ENCODE data around the gene MCCD1.

DNA sequence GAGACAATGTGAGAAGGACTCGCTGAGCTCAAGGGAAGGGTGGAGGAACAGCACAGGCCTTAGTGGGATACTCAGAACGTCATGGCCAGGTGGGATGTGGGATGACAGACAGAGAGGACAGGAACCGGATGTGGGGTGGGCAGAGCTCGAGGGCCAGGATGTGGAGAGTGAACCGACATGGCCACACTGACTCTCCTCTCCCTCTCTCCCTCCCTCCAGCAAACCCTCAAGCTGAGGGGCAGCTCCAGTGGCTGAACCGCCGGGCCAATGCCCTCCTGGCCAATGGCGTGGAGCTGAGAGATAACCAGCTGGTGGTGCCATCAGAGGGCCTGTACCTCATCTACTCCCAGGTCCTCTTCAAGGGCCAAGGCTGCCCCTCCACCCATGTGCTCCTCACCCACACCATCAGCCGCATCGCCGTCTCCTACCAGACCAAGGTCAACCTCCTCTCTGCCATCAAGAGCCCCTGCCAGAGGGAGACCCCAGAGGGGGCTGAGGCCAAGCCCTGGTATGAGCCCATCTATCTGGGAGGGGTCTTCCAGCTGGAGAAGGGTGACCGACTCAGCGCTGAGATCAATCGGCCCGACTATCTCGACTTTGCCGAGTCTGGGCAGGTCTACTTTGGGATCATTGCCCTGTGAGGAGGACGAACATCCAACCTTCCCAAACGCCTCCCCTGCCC lies 48.3 kb downstream of the MCCD1 start:
- TF ChIP-seq SIN3A (IDR thresholded peaks at IDR 0.05; ENCODE audit: borderline replicate concordance, insufficient read depth, low read depth, low read length), result no peak
- TF ChIP-seq, protein P1, sequence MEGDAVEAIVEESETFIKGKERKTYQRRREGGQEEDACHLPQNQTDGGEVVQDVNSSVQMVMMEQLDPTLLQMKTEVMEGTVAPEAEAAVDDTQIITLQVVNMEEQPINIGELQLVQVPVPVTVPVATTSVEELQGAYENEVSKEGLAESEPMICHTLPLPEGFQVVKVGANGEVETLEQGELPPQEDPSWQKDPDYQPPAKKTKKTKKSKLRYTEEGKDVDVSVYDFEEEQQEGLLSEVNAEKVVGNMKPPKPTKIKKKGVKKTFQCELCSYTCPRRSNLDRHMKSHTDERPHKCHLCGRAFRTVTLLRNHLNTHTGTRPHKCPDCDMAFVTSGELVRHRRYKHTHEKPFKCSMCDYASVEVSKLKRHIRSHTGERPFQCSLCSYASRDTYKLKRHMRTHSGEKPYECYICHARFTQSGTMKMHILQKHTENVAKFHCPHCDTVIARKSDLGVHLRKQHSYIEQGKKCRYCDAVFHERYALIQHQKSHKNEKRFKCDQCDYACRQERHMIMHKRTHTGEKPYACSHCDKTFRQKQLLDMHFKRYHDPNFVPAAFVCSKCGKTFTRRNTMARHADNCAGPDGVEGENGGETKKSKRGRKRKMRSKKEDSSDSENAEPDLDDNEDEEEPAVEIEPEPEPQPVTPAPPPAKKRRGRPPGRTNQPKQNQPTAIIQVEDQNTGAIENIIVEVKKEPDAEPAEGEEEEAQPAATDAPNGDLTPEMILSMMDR (IDR thresholded peaks at IDR 0.05), result no peak
- no peak for TF ChIP-seq POLR2AphosphoS5 (IDR thresholded peaks at IDR 0.05; ENCODE audit: low read depth, low read length)
- TF ChIP-seq, protein P2, sequence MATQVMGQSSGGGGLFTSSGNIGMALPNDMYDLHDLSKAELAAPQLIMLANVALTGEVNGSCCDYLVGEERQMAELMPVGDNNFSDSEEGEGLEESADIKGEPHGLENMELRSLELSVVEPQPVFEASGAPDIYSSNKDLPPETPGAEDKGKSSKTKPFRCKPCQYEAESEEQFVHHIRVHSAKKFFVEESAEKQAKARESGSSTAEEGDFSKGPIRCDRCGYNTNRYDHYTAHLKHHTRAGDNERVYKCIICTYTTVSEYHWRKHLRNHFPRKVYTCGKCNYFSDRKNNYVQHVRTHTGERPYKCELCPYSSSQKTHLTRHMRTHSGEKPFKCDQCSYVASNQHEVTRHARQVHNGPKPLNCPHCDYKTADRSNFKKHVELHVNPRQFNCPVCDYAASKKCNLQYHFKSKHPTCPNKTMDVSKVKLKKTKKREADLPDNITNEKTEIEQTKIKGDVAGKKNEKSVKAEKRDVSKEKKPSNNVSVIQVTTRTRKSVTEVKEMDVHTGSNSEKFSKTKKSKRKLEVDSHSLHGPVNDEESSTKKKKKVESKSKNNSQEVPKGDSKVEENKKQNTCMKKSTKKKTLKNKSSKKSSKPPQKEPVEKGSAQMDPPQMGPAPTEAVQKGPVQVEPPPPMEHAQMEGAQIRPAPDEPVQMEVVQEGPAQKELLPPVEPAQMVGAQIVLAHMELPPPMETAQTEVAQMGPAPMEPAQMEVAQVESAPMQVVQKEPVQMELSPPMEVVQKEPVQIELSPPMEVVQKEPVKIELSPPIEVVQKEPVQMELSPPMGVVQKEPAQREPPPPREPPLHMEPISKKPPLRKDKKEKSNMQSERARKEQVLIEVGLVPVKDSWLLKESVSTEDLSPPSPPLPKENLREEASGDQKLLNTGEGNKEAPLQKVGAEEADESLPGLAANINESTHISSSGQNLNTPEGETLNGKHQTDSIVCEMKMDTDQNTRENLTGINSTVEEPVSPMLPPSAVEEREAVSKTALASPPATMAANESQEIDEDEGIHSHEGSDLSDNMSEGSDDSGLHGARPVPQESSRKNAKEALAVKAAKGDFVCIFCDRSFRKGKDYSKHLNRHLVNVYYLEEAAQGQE (IDR thresholded peaks at IDR 0.05; ENCODE audit: insufficient read depth in 1 of 2, low read depth in 2 of 2, low read length in 1 of 2), result no peak
- no peak for TF ChIP-seq TCF7L2 (IDR thresholded peaks at IDR 0.05; ENCODE audit: low read depth, low read length)

Measured in Panc1 (cell line).